ENCODE results near the gene NDC80.

Gene NDC80

GRCh38 chr18:2559249-2559648, 12.1 kb upstream of the NDC80 start:
- no peak for DNase-seq

GRCh38 chr18:2564373-2564772, 7.0 kb upstream of the NDC80 start:
- DNase-seq = no peak

- no peak for DNase-seq
These were observed 3.2 kb upstream of the NDC80 start for GRCh38 chr18:2568129-2568528.

GRCh38 chr18:2568605-2569004, 2.8 kb upstream of the NDC80 start:
- DNase-seq = no peak

GRCh38 chr18:2569338-2570207, 1.8 kb upstream of the NDC80 start:
- DNase-seq = no peak

GRCh38 chr18:2570772-2571199, 571 bp upstream of the NDC80 start:
- DNase-seq = peak; percentile 24 to 76 (median 38)

GRCh38 chr18:2572171-2572569, 813 bp downstream of the NDC80 start:
- DNase-seq = peak in 1 of 5 donors; percentile 42

GRCh38 chr18:2572892-2573291, 1.5 kb downstream of the NDC80 start:
- DNase-seq = no peak

GRCh38 chr18:2573408-2573807, 2.1 kb downstream of the NDC80 start:
- no peak for DNase-seq

GRCh38 chr18:2587788-2588187, 16.4 kb downstream of the NDC80 start:
- DNase-seq = peak in 1 of 5 donors; percentile 13

GRCh38 chr18:2588666-2589344, 17.4 kb downstream of the NDC80 start:
- no peak for DNase-seq

GRCh38 chr18:2589345-2590068, 18.1 kb downstream of the NDC80 start:
- DNase-seq = peak in 1 of 5 donors; percentile 66

- DNase-seq = no peak
These were observed 18.9 kb downstream of the NDC80 start for GRCh38 chr18:2590303-2590702.

- no peak for DNase-seq
These were observed 26.3 kb downstream of the NDC80 start for GRCh38 chr18:2597639-2598038.

GRCh38 chr18:2602844-2603243, 31.5 kb downstream of the NDC80 start:
- DNase-seq = peak in 1 of 5 donors; percentile 6

- DNase-seq = no peak
These were observed 35.0 kb downstream of the NDC80 start for GRCh38 chr18:2606335-2606734.

GRCh38 chr18:2609604-2610003, 38.2 kb downstream of the NDC80 start:
- DNase-seq = no peak

GRCh38 chr18:2610549-2610948, 39.2 kb downstream of the NDC80 start:
- no peak for DNase-seq

- no peak for DNase-seq
These were observed 41.6 kb downstream of the NDC80 start for GRCh38 chr18:2612996-2613395.

GRCh38 chr18:2617401-2617998, 46.1 kb downstream of the NDC80 start:
- DNase-seq = no peak

GRCh38 chr18:2618009-2618408, 46.7 kb downstream of the NDC80 start:
- no peak for DNase-seq

- no peak for DNase-seq
These were observed 53.9 kb downstream of the NDC80 start for GRCh38 chr18:2625217-2625616.

- peak in 1 of 5 donors; percentile 88 for DNase-seq
These were observed 56.5 kb downstream of the NDC80 start for GRCh38 chr18:2627821-2628276.

All from T-helper 1 cell (primary cell).